GM21526 (cell line): Measurements from ENCODE around the gene ALOX5.
"Not testable (repeated sequence)": the region's sequence is repeated elsewhere in the genome, so short reads cannot be mapped to it uniquely, and the experiment has no call there.

ENCODE experiments used
- ATAC-seq: cut with Tn5 transposase; IDR thresholded peaks from one replicate; pipeline ENCODE4 v1.9.1; 2021; ENCODE audit warnings: moderate library complexity; ENCODE audit not compliant: unreplicated experiment, low FRiP score

ALOX5 gene

GRCh38 chr10:45373576-45374349, at the start of gene ALOX5:
TSS of gene ALOX5 (plus strand) at chr10:45374216. CDS start at chr10:45374280, 64 bp downstream.
- peak; percentile 43 for ATAC-seq

- ATAC-seq: no peak
Observed at GRCh38 chr10:45325116-45325515, 48.9 kb upstream of the ALOX5 start.

GRCh38 chr10:45326864-45327263, 47.2 kb upstream of the ALOX5 start:
- not testable (repeated sequence) for ATAC-seq

- ATAC-seq: not testable (repeated sequence)
Observed at GRCh38 chr10:45331824-45332223, 42.2 kb upstream of the ALOX5 start.

GRCh38 chr10:45339894-45340293, 34.1 kb upstream of the ALOX5 start:
- no peak for ATAC-seq

GRCh38 chr10:45340420-45340819, 33.6 kb upstream of the ALOX5 start:
- not testable (repeated sequence) for ATAC-seq

DNA sequence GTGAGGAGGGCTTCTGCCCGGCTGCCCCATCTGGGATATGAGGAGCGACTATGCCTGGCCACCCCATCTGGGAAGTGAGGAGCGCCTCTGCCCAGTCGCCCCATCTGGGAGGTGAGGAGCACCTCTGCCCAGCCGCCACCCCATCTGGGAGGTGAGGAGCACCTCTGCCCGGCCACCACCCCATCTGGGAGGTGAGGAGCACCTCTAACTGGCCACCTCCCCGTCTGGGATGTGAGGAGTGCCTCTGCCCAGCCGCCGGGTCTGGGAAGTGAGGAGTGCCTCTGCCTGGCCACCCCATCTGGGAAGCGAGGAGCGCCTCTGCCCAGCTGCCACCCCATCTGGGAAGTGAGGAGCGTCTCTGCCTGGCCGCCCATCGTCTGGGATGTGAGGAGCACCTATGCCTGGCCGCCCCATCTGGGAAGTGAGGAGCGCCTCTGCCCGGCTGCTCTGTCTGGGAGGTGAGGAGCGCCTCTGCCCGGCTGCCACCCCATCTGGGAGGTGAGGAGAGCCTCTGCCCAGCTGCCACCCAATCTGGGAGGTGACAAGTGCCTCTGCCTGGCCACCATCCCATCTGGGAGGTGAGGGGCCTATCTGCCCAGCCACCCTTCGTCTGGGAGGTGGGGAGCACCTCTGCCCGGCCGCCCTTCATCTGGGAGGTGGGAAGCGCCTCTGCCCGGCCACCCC, 27.2 kb upstream of the ALOX5 start:
- not testable (repeated sequence) for ATAC-seq

DNA sequence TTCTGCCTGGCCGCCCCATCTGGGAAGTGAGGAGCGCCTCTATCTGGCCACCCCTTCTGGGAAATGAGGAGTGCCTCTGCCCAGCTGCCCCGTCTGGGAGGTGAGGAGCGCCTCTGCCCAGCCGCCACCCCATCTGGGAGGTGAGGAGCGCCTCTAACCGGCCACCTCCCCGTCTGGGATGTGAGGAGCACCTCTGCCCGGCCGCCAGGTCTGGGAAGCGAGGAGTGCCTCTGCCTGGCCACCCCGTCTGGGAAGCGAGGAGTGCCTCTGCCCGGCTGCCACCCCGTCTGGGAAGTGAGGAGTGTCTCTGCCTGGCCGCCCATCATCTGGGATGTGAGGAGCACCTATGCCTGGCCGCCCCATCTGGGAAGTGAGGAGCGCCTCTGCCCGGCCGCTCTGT, 26.6 kb upstream of the ALOX5 start:
- not testable (repeated sequence) for ATAC-seq

GRCh38 chr10:45348196-45348765, 25.7 kb upstream of the ALOX5 start:
- not testable (repeated sequence) for ATAC-seq

DNA sequence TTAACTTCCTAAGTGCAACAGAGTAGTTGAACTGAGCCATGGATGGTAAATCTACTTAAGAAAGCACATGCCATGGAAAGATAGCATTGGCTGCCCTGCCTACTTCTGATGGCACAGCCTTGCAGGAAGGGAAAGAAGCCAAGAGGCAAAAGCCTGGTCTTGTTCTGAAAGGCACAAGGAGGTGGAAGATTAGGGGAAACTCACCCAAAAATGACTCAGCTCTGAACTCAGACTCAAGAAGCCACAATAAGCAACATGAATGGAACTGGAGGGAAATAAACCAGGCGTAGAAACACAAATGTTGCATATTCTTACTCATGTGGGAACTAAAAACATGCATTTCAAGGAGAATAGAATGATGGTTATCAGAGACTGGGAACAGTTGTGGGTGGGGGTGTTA, 20.8 kb upstream of the ALOX5 start:
- ATAC-seq: no peak

GRCh38 chr10:45354261-45354660, 19.8 kb upstream of the ALOX5 start:
- no peak for ATAC-seq

DNA sequence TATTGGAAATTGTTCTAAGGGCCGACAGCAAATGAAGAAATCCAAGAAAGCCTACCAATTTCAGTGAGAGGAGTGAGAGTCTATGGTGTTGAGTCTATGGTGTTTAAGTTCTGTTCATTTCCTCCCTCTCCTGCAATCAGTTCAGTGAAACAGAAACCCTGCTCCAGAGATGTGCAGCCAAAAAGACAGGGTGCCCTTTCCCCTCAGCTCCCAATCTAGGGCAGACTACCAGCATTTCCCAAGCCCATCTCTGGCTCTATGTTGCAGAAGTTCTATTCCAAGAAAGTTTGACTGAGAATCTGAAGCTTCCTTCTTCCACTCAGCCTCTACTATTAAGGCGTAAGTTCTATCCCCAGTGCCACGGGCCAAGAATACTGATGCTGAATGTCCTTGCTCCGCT, 18.5 kb upstream of the ALOX5 start:
- ATAC-seq: no peak

DNA sequence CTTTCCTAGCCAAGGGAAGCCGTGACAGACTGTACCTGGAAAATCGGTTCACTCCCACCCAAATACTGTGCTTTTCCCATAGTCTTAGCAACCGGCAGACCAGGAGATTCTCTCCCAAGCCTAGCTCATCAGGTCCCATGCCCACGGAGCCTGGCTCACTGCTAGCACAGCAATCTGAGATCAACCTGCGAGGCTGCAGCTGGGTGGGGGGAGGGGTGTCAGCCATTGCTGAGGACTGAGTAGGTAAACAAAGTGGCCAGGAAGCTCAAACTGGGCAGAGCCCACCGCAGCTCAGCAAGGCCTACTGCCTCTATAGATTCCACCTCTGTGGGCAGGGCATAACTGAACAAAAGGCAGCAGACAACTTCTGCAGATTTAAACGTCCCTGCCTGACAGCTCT, 15.1 kb upstream of the ALOX5 start:
- not testable (repeated sequence) for ATAC-seq

- ATAC-seq: not testable (repeated sequence)
Observed at GRCh38 chr10:45361983-45362799, 11.8 kb upstream of the ALOX5 start.

GRCh38 chr10:45367643-45368042, 6.4 kb upstream of the ALOX5 start:
- ATAC-seq: not testable (repeated sequence)

DNA sequence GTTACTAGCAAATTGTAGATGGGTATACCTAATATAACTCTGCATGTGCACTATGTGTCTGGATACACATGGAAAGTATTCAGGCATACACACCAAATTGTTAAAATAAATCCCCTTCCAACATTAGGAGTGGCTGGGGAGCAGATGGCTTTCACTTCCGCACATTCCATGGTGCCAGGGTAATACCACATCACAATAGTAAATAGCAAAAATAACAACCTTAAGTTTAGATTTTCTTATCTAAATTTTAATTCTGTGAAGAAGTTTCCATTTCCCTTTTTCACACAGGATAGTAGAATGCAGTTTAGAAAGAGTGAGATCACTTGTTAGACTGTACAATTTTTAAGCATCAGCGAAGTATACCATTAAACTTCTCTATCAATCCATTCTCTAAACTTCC, 5.8 kb upstream of the ALOX5 start:
- no peak for ATAC-seq

DNA sequence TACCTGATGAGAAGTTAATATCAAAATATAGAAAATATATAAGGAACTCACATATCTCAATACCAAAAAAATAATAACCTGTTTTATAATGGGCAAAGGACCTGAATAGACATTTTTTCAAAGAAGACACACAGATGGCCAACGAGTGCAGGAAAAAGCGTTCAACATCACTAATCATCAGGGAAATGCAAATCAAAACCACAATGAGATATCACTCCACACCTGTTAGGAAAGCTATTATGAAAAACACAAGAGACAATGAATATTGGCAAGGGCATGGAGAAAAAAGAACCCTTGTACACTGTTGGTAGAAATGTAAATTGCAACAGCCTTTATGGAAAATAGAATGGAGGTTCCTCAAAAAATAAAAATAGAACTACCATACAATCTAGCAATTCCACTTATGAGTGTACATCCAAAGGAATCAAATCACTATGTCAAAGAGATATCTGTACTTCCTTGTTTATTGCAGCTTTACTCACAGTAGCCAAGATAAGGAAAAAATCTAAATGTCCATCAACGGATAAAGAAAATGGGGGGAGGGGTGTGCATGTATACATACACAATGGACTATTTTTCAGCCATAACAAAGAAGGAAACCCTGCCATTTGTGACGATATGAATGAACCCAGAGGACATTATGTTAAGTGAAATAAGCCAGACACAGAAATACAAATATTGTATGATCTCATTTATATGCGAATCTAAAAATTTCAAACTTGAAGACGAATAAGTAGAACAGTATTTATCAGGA, 3.6 kb upstream of the ALOX5 start:
- ATAC-seq: no peak

GRCh38 chr10:45371560-45371959, 2.5 kb upstream of the ALOX5 start:
- ATAC-seq: no peak

GRCh38 chr10:45372251-45372951, 1.6 kb upstream of the ALOX5 start:
- ATAC-seq: no peak
